Breast epithelium (tissue), 3 donors: ENCODE results near the gene COA8.

Experiments
- CTCF ChIP-seq, 3 donors: fragments of 450-650 bp; IDR thresholded peaks; one replicate each; pipeline ENCODE4 v1.5.1; 2016 to 2017; ENCODE audit warnings: antibody characterized with exemption in 3 of 3, mild to moderate bottlenecking in 3 of 3, moderate library complexity in 3 of 3
- POLR2A ChIP-seq: fragments of 450-650 bp; IDR thresholded peaks from one replicate; pipeline ENCODE4 v1.6.1; 2016; ENCODE audit warnings: antibody characterized with exemption, mild to moderate bottlenecking, moderate library complexity
- POLR2AphosphoS5 ChIP-seq, 3 donors: sonication (generic); formaldehyde crosslinking; IDR thresholded peaks; one replicate each; pipeline ENCODE4 v1.6.1; 2017; ENCODE audit warnings: antibody characterized with exemption in 3 of 3

DNA sequence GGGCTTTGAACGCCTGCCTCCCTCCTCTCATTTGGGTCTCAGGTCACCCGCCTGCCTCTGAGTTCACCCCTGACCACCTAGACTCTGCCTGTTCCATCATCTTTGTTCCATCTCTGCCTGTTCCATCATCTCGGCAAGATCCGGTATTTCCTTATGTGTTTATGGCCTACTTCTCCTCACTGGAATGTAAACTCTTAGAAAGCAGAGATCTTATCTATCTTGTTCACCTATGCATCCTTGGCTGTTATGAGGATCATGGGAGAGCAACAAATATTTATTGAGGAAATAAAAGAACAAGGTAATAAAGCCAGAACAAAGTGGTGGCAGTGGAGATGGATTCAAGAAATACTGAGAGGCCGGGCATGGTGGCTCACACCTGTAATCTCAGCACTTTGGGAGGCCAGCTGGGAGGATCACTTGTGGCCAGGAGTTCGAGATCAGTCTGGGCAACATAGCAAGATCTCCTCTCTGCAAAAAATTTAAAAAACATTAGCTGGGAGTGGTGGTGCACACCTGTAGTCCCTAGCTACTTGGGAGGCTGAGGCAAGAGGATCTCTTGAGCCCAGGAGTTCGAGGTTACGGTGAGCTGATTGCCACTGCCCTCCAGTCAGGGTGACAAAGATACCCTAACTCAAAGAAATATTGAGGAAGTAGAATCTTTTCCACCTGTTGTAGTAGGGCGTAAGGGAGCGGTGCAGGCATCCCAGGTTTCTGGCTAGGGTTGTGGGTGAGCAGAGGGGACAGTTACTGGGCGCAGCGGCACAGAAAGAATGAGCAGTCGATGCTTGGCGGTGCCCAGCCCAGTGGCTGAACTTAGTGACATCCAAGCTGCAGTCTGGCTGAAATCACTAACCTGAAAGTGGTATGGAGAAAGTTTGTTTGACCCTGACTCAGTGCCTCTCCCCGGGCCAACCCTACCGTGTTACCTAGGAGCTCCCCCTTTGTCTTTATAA lies 64.6 kb downstream of the COA8 start:
- TF ChIP-seq CTCF (IDR thresholded peaks at IDR 0.05): no peak
- no peak for TF ChIP-seq POLR2A
- no peak for TF ChIP-seq POLR2AphosphoS5 (IDR thresholded peaks at IDR 0.05)
